ENCODE data around the gene RGS6.

The RGS6 gene

DNA sequence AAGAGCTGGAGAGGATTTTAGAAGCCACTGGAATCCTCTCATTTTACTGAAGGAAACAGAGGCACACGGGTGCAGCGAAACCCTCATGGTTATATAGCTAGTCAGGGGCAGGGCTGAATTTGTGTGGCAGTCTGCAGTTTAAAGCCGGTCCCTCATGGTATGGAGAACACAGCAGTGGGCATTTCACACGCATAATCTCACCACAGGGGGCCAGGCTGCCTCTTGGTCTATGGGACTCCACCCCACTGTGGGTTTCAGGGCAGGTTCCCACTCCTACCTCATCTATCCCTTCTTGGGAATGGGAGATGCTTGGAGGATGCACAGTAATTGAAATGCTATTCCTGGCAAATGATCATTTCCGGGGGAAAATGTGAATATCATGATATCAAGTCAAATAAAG lies 400.6 kb downstream of the RGS6 start:
- TF ChIP-seq, protein P1, sequence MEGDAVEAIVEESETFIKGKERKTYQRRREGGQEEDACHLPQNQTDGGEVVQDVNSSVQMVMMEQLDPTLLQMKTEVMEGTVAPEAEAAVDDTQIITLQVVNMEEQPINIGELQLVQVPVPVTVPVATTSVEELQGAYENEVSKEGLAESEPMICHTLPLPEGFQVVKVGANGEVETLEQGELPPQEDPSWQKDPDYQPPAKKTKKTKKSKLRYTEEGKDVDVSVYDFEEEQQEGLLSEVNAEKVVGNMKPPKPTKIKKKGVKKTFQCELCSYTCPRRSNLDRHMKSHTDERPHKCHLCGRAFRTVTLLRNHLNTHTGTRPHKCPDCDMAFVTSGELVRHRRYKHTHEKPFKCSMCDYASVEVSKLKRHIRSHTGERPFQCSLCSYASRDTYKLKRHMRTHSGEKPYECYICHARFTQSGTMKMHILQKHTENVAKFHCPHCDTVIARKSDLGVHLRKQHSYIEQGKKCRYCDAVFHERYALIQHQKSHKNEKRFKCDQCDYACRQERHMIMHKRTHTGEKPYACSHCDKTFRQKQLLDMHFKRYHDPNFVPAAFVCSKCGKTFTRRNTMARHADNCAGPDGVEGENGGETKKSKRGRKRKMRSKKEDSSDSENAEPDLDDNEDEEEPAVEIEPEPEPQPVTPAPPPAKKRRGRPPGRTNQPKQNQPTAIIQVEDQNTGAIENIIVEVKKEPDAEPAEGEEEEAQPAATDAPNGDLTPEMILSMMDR (IDR thresholded peaks at IDR 0.05; ENCODE audit: low read depth, low read length) = no peak
- DNase-seq (ENCODE audit: extremely low read depth, low read depth) = no peak

DNA sequence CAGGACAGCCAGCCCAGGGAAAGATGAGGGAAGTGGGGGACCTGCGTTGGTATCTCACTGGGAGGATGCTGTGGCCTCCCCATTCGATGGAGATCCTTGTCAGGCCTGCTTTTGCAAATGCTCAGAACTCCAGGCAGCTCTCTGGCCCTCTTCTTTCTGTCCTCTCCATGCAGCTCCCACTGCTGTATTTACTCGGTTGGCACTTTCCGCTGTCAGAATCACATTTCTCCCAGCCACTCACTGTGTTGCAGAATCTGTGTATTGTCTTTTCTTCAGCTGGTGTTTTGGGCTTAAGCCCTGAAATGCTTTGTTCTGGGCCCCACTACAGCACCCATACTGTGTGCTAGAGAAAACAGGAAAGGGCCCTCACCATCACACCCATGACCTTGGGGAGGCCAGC lies 401.1 kb downstream of the RGS6 start:
- TF ChIP-seq, protein P1 (IDR thresholded peaks at IDR 0.05; ENCODE audit: low read depth, low read length) = no peak
- no peak for DNase-seq (ENCODE audit: extremely low read depth, low read depth)

DNA sequence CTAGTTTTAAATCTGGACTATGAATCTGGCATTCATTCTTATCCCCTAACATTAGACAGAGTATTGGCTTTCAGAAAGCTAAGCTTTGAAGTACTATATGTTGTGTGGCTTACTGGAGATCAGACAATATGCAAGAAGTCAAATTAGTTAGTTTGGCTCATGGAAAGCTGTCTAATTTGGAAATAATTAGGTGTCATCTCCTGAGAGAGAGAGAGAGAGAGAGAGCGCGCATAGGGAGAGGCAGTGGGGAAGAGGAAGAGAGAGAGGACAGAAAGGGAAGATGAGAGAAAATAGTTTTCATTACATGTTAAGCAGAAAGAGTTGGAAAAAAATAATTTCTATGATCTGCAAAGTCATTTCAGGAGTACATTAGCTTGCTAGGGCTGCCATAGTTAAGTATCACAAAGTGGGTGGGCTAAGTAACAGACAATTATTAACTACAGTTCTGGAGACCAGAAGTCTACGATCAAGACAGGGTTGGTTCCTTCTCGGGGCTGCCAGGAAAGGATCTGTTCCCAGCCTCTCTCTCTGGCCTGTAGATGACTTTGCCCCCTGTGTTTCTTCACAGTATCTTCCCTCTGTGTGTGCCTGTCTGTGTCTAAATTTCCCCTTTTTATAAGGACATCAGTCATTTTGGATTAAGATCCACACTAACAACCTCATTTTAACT lies 404.2 kb downstream of the RGS6 start:
- TF ChIP-seq, protein P1 (IDR thresholded peaks at IDR 0.05; ENCODE audit: low read depth, low read length) = no peak
- no peak for DNase-seq (ENCODE audit: extremely low read depth, low read depth)

DNA sequence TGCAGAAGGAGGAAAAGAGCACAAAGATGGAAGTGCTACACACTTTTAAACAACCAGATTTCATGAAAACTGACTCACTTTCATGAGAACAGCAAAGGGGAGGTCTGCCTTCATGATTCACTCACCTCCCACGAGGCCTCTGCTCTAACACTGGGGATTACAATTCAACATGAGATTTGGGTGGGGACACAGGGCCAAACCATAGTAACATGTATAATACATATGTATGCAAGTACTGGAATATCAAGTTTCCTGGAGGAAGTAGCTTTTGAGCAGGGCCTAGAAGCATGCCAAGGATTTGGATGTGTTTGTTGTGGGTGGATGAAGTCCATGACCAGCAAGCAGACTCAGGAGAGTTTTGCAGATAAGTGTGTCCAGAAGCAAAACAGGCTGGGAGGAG lies 409.0 kb downstream of the RGS6 start:
- no peak for DNase-seq (ENCODE audit: extremely low read depth, low read depth)
- TF ChIP-seq, protein P1 (IDR thresholded peaks at IDR 0.05; ENCODE audit: low read depth, low read length) = no peak

DNA sequence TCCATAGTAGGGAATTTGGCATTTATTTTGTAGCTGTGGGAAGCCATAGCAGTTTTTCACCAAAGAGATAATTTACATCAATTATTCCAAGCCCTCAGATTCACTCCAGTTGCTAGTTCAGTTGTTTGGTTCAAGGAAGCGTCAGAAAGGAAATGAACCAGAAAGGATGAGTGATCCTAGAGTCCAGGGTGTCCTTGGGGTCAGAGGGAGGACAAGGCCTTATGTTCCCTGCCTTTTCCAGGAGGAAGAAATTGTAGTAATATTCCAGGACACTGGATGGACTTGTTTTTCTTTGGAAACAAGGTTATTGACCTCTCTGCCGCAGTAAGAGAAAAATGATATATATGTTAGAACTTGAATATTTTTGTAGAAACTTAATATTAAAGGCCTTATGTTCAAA lies 409.5 kb downstream of the RGS6 start:
- no peak for DNase-seq (ENCODE audit: extremely low read depth, low read depth)
- TF ChIP-seq, protein P1 (IDR thresholded peaks at IDR 0.05; ENCODE audit: low read depth, low read length) = no peak

DNA sequence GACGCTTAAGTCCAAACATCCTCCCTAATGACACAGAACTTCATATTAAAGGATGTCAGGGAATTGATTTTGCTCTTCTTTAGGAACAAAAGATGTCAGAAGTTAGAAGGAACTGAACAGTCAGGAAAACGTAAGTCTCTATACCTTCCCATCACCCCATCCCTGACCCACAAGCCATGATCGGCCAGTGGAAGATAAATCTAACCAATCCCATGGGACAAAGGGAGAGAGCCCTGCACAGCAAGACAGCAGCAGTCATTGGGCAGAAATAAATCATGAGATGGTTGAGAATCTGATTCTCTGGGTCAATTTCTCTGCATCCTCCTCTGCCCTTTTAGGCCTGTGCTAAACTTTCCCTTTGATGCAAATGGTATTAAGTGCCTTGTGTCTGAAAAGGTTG lies 414.9 kb downstream of the RGS6 start:
- TF ChIP-seq, protein P1 (IDR thresholded peaks at IDR 0.05; ENCODE audit: low read depth, low read length) = no peak
- DNase-seq (ENCODE audit: extremely low read depth, low read depth) = no peak

DNA sequence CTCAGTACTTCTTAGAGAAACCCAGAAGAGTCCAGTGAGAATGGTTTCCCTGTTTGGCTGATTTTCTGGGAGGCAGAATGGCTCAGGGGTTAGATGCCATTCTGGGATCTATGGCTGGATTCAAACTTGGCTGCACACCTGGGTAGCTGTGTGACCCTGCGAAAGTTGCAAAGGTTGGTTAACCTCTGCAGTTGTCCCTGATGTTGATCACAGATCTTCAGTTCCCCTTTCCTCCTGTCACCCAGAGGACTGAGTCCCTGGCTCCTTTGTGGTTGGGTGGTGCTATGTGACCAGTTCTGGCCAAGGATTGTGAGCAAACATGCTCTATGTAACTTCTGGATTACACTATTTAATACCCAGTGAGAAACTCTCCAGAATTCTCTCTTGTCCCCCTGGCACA lies 418.0 kb downstream of the RGS6 start:
- TF ChIP-seq, protein P1 (IDR thresholded peaks at IDR 0.05; ENCODE audit: low read depth, low read length) = no peak
- DNase-seq (ENCODE audit: extremely low read depth, low read depth) = no peak
